Activated B cell treated with CpG ODN at 0.5 μM for 24 hours (primary cell): ENCODE measurements around the gene SCLY. TPM values are rescaled to one million over a fixed set of nuclear protein-coding genes. Genes with fewer than 3 reads are reported as not detected.
A peak's percentile ranks its signal among the peaks of the same experiment; 100 is the strongest.

ENCODE experiments used
- ATAC-seq: fragments of 200-7000 bp; cut with Tn5 transposase; one replicate; pipeline ENCODE4 v1.10.0; 2021; ENCODE audit warnings: low read depth, mild to moderate bottlenecking, moderate library complexity
- CTCF ChIA-PET: fragments of 350-600 bp; sonication (Branson Sonifier 250); formaldehyde crosslinking; loops from one replicate; lab custom pipeline; 2021; ENCODE audit warnings: antibody characterized with exemption; lab: Charles Lee
- POLR2A ChIA-PET: fragments of 350-600 bp; sonication (Branson Sonifier 250); formaldehyde crosslinking; loops from one replicate; lab custom pipeline; 2021; ENCODE audit warnings: antibody characterized with exemption; lab: Charles Lee
- DNase-seq: peaks from one replicate; pipeline ENCODE4 v3.0.0; 2022
- H3K27ac Mint-ChIP-seq: one replicate; pipeline ENCODE4 v1.8.0; 2020; ENCODE audit warnings: mixed read lengths
- H3K27me3 Mint-ChIP-seq: one replicate; pipeline ENCODE4 v1.8.0; 2021; ENCODE audit warnings: mixed read lengths
- H3K36me3 Mint-ChIP-seq: one replicate; pipeline ENCODE4 v1.8.0; 2021; ENCODE audit warnings: low read depth, mixed read lengths
- H3K4me1 Mint-ChIP-seq: one replicate; pipeline ENCODE4 v1.8.0; 2021; ENCODE audit warnings: mixed read lengths
- H3K4me3 Mint-ChIP-seq: one replicate; pipeline ENCODE4 v1.8.0; 2020; ENCODE audit warnings: mild to moderate bottlenecking, mixed read lengths
- H3K9me3 Mint-ChIP-seq: one replicate; pipeline ENCODE4 v1.8.0; 2020; ENCODE audit warnings: mixed read lengths
- intact Hi-C: fragments of 100-400 bp; cut with micrococcal nuclease; formaldehyde crosslinking; loops from one replicate; pipeline ENCODE4 v1.15.1; 2024
- total RNA-seq: library from RNA; stranded (reverse); gene quantifications from 2 replicates; pipeline ENCODE4 v1.2.3, GENCODE V29; 2022
- TF ChIP-seq, protein P1 (sequence below): fragments of 200-600 bp; IDR thresholded peaks from one replicate; pipeline ENCODE4 v1.8.0; 2022; ENCODE audit warnings: antibody characterized with exemption, mild to moderate bottlenecking

SCLY gene
- total RNA-seq, 1 donor from 2014 or later = 26.9 TPM

DNA sequence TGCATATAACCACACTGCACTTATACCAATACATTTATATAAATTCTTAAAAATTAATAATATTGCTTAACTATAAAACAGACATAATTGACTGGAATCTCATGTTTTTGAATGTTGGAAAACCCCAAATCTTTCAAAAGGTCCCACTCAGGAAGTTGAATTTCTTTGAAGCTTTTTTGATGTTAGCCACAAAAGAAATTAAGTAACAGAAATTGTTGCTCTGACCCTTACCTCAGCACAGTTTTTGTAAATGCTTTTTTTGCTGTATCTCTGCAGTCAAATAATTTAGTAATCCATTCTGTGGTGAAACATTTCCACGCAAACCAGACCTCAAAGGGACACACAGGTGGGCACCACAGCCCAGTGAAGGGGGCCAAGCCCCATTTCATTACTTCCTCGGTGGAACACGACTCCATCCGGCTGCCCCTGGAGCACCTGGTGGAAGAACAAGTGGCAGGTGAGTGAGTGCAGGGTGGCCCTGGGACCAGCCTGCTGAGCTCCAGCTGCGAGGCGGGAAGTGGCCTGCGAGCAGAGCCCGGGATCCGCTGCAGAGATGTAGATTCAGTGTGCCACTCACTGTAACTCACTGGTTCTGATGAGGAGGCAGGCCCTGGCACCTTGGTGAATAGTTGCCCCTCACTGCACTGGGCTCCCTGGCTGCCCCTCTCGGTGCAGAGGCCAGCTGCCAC lies 8.4 kb downstream of the SCLY start:
- Mint-ChIP-seq H3K4me1 (no peaks in the 10 kb centered on the region), H3K4me3 (no peak overlapping the region), H3K9me3 (peaks cover 5% of the 10 kb centered on the region), H3K27ac (no peak overlapping the region), H3K27me3 (no peaks in the 10 kb centered on the region), H3K36me3 (peaks cover 74% of the 10 kb centered on the region)
- ChIA-PET CTCF (no interaction called here), POLR2A (no interaction called here)
- ATAC-seq (no peak), DNase-seq (no peak)
- intact Hi-C loops = loop anchor here (10.0 kb wide), 1 partner anchor 174 kb away; no protein-coding TSS in a partner anchor
- TF ChIP-seq, protein P1, sequence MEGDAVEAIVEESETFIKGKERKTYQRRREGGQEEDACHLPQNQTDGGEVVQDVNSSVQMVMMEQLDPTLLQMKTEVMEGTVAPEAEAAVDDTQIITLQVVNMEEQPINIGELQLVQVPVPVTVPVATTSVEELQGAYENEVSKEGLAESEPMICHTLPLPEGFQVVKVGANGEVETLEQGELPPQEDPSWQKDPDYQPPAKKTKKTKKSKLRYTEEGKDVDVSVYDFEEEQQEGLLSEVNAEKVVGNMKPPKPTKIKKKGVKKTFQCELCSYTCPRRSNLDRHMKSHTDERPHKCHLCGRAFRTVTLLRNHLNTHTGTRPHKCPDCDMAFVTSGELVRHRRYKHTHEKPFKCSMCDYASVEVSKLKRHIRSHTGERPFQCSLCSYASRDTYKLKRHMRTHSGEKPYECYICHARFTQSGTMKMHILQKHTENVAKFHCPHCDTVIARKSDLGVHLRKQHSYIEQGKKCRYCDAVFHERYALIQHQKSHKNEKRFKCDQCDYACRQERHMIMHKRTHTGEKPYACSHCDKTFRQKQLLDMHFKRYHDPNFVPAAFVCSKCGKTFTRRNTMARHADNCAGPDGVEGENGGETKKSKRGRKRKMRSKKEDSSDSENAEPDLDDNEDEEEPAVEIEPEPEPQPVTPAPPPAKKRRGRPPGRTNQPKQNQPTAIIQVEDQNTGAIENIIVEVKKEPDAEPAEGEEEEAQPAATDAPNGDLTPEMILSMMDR = no peak

DNA sequence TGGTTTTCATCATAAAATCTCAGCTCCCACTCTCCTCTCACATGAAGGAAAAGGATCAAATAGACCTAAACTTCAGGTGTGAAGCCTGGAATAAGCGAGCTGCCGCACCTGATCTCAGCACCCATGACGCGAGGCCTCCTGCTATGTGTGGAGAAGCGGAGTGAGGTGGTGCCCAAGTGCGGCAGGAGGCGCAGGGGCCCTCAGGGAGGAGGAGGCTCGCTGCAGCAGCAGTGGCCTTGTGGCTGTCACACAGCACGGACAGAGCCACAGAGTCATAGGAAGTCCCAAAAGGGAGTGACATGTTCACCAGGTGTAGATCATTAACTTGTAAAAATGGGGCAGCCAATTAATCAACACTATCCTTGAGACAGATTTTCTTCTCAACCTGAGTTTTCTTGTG lies 9.1 kb downstream of the SCLY start:
- TF ChIP-seq, protein P1 = no peak
- Mint-ChIP-seq H3K4me1 (peaks cover 1% of the 10 kb centered on the region), H3K9me3 (peaks cover 5% of the 10 kb centered on the region), H3K27ac (no peak overlapping the region), H3K36me3 (peaks cover 72% of the 10 kb centered on the region), H3K4me3 (no peak overlapping the region), H3K27me3 (no peaks in the 10 kb centered on the region)
- intact Hi-C loops = loop anchor here (10.0 kb wide), 1 partner anchor 175 kb away; no protein-coding TSS in a partner anchor
- ATAC-seq = no peak
- DNase-seq = no peak
- POLR2A ChIA-PET = no interaction called here
- CTCF ChIA-PET = no interaction called here

DNA sequence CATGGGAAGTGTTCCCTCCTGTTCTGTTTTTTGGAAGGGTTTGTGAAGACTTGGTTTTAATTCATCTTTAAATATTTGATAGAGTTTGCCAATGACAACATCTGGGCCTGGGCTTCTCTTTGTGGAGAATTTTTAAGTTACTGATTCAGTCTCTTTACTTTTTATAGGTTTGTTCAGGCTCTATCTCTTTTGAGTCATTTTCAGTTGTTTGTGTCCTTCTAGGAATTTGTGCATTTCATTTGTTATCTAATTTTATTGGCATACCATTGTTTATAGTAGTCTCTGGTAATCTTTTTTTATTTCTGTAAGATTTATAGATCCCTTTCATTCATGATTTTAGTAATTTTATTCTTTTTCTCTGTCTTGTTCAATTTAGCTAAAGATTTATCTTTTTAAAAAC lies 14.6 kb downstream of the SCLY start:
- intact Hi-C loops = no loop called here
- CTCF ChIA-PET = no interaction called here
- peaks cover 61% of the 10 kb centered on the region for H3K36me3 Mint-ChIP-seq

DNA sequence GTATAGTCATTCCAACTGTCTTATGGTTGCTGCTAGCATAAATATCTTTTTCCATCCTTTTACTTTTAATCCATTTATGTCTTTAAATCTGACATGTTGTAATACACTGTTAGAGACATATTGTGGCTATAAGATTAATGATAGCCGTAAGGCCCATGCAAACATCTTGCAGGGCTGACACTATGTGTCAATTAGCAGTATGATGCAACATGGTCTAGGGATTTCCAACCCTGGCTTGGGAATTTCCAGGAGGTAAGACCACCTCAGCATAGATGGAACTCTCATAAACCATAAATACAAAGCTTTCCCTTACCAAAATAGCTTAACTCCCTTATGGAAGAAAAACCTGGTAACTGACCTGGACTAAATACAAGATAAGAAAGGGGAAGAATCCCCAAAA lies 16.5 kb downstream of the SCLY start:
- DNase-seq = no peak
- POLR2A ChIA-PET = no interaction called here

More for the DNA sequence above, 14.6 kb downstream of the SCLY start:
- ATAC-seq = no peak
- Mint-ChIP-seq H3K9me3 (peaks cover 9% of the 10 kb centered on the region), H3K27ac (peak overlapping the region; percentile 24), H3K27me3 (no peaks in the 10 kb centered on the region), H3K4me1 (peaks cover 3% of the 10 kb centered on the region), H3K4me3 (no peak overlapping the region)
- POLR2A ChIA-PET = no interaction called here
- TF ChIP-seq, protein P1 = no peak
- no peak for DNase-seq

DNA sequence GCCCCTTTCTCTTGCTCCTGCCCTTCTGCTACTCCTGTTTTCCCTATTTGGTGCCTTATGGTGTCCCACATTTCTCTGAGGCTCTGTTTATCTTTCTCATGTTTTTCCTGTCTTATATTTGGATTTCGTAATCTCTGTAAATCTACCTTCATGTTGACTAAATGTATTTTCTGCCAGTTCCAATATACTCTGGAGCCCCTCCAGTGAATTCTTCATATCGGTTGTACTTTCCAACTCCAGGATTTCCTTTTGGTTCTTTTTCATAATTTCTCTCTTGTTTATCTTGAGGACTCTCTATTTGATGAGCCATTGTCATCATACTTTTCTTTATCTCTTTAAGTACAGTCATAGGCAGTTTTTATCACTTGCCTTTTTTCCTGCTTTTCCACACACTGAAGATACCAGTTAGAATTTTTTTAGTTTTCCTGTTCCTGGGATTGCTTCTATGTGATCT lies 19.1 kb downstream of the SCLY start:
- TF ChIP-seq, protein P1 = no peak
- Mint-ChIP-seq H3K9me3 (peaks cover 5% of the 10 kb centered on the region), H3K4me3 (no peak overlapping the region), H3K27me3 (no peaks in the 10 kb centered on the region), H3K36me3 (peaks cover 71% of the 10 kb centered on the region), H3K4me1 (peaks cover 1% of the 10 kb centered on the region), H3K27ac (no peak overlapping the region)
- no peak for ATAC-seq
- ChIA-PET CTCF (no interaction called here), POLR2A (no interaction called here)
- intact Hi-C loops = no loop called here
- DNase-seq = no peak

More for the DNA sequence above, 16.5 kb downstream of the SCLY start:
- H3K4me3 Mint-ChIP-seq = no peak overlapping the region
- intact Hi-C loops = no loop called here
- no peaks in the 10 kb centered on the region for H3K27me3 Mint-ChIP-seq
- H3K9me3 Mint-ChIP-seq = peaks cover 5% of the 10 kb centered on the region
- CTCF ChIA-PET = no interaction called here
- H3K4me1 Mint-ChIP-seq = peaks cover 3% of the 10 kb centered on the region
- no peak for ATAC-seq
- TF ChIP-seq, protein P1 = no peak
- H3K27ac Mint-ChIP-seq = no peak overlapping the region
- peaks cover 69% of the 10 kb centered on the region for H3K36me3 Mint-ChIP-seq
